ENCODE measurements around the gene BMAL1.
"Not testable (repeated sequence)": the region's sequence is repeated elsewhere in the genome, so short reads cannot be mapped to it uniquely, and the experiment has no call there.

The BMAL1 gene

GRCh38 chr11:13277768-13278608 lies at the start of gene BMAL1:
Gene BMAL1 (plus strand): TSS chr11:13277790. CDS start chr11:13354309, 76,519 bp downstream.
- peak; percentile 36 for DNase-seq (ENCODE audit: low read depth)

GRCh38 chr11:13228572-13228971 lies 49.0 kb upstream of the BMAL1 start:
- no peak for DNase-seq (ENCODE audit: low read depth)

GRCh38 chr11:13229136-13229535 lies 48.5 kb upstream of the BMAL1 start:
- no peak for DNase-seq (ENCODE audit: low read depth)

GRCh38 chr11:13229711-13230318 lies 47.8 kb upstream of the BMAL1 start:
- DNase-seq (ENCODE audit: low read depth) = no peak

GRCh38 chr11:13233173-13233745 lies 44.3 kb upstream of the BMAL1 start:
- DNase-seq (ENCODE audit: low read depth) = no peak

GRCh38 chr11:13235895-13236294 lies 41.7 kb upstream of the BMAL1 start:
- no peak for DNase-seq (ENCODE audit: low read depth)

GRCh38 chr11:13236626-13237025 lies 41.0 kb upstream of the BMAL1 start:
- DNase-seq (ENCODE audit: low read depth) = no peak

- no peak for DNase-seq (ENCODE audit: low read depth)
Measured at GRCh38 chr11:13237761-13238160, 39.8 kb upstream of the BMAL1 start.

GRCh38 chr11:13238879-13239514 lies 38.6 kb upstream of the BMAL1 start:
- DNase-seq (ENCODE audit: low read depth) = peak; percentile 3

GRCh38 chr11:13242564-13242963 lies 35.0 kb upstream of the BMAL1 start:
- DNase-seq (ENCODE audit: low read depth) = no peak

GRCh38 chr11:13247606-13248296 lies 29.8 kb upstream of the BMAL1 start:
- no peak for DNase-seq (ENCODE audit: low read depth)

- no peak for DNase-seq (ENCODE audit: low read depth)
Measured at GRCh38 chr11:13249177-13249576, 28.4 kb upstream of the BMAL1 start.

- DNase-seq (ENCODE audit: low read depth) = no peak
Measured at GRCh38 chr11:13249992-13250391, 27.6 kb upstream of the BMAL1 start.

GRCh38 chr11:13251966-13252365 lies 25.6 kb upstream of the BMAL1 start:
- no peak for DNase-seq (ENCODE audit: low read depth)

- no peak for DNase-seq (ENCODE audit: low read depth)
Measured at GRCh38 chr11:13252438-13252837, 25.2 kb upstream of the BMAL1 start.

- DNase-seq (ENCODE audit: low read depth) = no peak
Measured at GRCh38 chr11:13256216-13256615, 21.4 kb upstream of the BMAL1 start.

GRCh38 chr11:13258061-13258460 lies 19.5 kb upstream of the BMAL1 start:
- DNase-seq (ENCODE audit: low read depth) = not testable (repeated sequence)

GRCh38 chr11:13258855-13259254 lies 18.7 kb upstream of the BMAL1 start:
- DNase-seq (ENCODE audit: low read depth) = no peak

- no peak for DNase-seq (ENCODE audit: low read depth)
Measured at GRCh38 chr11:13259374-13259773, 18.2 kb upstream of the BMAL1 start.

- no peak for DNase-seq (ENCODE audit: low read depth)
Measured at GRCh38 chr11:13260201-13260962, 17.2 kb upstream of the BMAL1 start.

GRCh38 chr11:13260963-13261588 lies 16.5 kb upstream of the BMAL1 start:
- no peak for DNase-seq (ENCODE audit: low read depth)

All from T-helper 22 cell (primary cell).